Measurements from ENCODE around the gene TRIM28. TPM values are rescaled to one million over a fixed set of nuclear protein-coding genes. Genes with fewer than 3 reads are reported as not detected.
"Not testable (repeated sequence)": the region's sequence is repeated elsewhere in the genome, so short reads cannot be mapped to it uniquely, and the experiment has no call there.

TRIM28 gene
- total RNA-seq, 2 experiments from 2014 or later: 481 to 758 TPM

DNA sequence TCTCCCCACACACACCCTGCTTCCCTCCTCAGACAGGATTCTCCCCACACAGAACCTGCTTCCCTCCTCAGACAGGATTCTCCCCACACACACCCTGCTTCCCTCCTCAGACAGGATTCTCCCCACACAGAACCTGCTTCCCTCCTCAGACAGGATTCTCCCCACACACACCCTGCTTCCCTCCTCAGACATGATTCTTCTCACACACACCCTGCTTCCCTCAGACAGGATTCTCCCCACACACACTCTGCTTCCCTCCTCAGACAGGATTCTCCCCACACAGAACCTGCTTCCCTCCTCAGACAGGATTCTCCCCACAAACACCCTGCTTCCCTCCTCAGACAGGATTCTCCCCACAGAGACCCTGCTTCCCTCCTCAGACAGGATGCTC, 4.7 kb upstream of the TRIM28 start:
- H3K36me3 Mint-ChIP-seq (ENCODE audit: low read depth); POLR2A ChIA-PET; H3K9me3 Mint-ChIP-seq (ENCODE audit: low read depth); intact Hi-C loops (cut with DNase I, micrococcal nuclease); ATAC-seq; H3K27me3 Mint-ChIP-seq; CTCF ChIA-PET; H3K27ac Mint-ChIP-seq; DNase-seq: not testable (repeated sequence)
- peaks cover 18% of the 10 kb centered on the region for H3K4me1 Mint-ChIP-seq
- peak overlapping the region; percentile 73 for H3K4me3 Mint-ChIP-seq

DNA sequence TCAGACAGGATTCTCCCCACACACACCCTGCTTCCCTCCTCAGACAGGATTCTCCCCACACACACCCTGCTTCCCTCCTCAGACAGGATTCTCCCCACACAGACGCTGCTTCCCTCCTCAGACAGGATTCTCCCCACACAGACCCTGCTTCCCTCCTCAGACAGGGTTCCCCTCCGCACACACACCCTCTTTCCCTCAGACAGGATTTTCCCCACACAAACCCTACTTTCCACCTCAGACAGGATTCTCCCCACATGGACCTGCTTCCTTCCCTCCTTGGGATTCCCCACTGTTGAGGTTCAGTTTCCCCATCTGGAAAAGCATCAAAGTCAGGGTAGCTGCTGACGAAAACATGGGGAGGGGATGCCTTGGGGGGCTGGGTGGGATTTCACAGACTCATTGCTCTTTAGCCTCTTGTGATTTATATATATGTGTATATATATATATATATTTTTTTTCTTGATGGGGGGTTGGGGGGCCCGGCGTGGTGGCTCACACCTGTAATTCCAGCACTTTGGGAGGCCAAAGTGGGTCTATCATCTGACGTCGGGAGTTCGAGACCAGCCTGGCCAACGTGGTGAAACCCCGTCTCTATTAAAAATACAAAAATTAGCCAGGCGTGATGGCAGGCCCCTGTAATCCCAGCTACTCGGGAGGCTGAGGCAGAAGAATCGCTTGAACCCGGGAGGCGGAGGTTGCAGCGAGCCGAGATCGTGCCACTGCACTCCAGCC, 1.1 kb upstream of the TRIM28 start:
- DNase-seq; H3K9me3 Mint-ChIP-seq (ENCODE audit: low read depth); H3K4me3 Mint-ChIP-seq; intact Hi-C loops (cut with DNase I, micrococcal nuclease); H3K27me3 Mint-ChIP-seq; H3K27ac Mint-ChIP-seq; ATAC-seq: not testable (repeated sequence)
- H3K36me3 Mint-ChIP-seq (ENCODE audit: low read depth): peaks cover 30% of the 10 kb centered on the region
- CTCF ChIA-PET: interaction anchor here (1.5 to 1.9 kb wide), 2 partner anchors 12 to 22 kb away, joined by 6 to 26 read pairs; partner anchors contain the start of genes CHMP2A and ZBTB45
- H3K4me1 Mint-ChIP-seq: peaks cover 36% of the 10 kb centered on the region
- POLR2A ChIA-PET: interaction anchor here (1.4 to 2.9 kb wide), 2 partner anchors 11 to 19 kb away, joined by 6 to 41 read pairs; partner anchors contain the start of gene CHMP2A

DNA sequence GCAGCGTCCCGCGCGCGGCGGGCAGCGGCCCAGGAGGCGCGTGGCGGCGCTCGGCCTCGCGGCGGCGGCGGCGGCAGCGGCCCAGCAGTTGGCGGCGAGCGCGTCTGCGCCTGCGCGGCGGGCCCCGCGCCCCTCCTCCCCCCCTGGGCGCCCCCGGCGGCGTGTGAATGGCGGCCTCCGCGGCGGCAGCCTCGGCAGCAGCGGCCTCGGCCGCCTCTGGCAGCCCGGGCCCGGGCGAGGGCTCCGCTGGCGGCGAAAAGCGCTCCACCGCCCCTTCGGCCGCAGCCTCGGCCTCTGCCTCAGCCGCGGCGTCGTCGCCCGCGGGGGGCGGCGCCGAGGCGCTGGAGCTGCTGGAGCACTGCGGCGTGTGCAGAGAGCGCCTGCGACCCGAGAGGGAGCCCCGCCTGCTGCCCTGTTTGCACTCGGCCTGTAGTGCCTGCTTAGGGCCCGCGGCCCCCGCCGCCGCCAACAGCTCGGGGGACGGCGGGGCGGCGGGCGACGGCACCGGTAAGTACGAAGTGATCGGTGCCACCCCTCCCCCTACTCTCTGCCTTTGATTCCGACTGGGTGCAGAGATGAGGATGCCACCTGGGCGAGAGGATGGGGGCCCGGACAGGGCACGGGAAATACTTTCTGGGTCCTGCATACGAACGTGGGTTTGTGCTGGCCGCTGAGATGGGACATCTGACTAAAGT, 874 bp downstream of the TRIM28 start:
- no peaks in the 10 kb centered on the region for H3K27me3 Mint-ChIP-seq
- H3K36me3 Mint-ChIP-seq (ENCODE audit: low read depth): peaks cover 47% of the 10 kb centered on the region
- ChIA-PET POLR2A (interaction anchor here (0.6 to 3.5 kb wide), 7 partner anchors 9 to 775 kb away, joined by 3 to 41 read pairs (median 6); partner anchors contain the start of genes CHMP2A, UBE2M, ZBTB45 and ZNF586), CTCF (interaction anchor here (1.5 to 1.9 kb wide), 2 partner anchors 10 to 24 kb away, joined by 6 to 26 read pairs; partner anchors contain the start of genes CHMP2A and ZBTB45)
- peak overlapping the region; percentile 93 for H3K27ac Mint-ChIP-seq
- peak overlapping the region; percentile 96 for H3K4me3 Mint-ChIP-seq
- intact Hi-C loops (cut with DNase I, micrococcal nuclease): loop anchor here (1.0 to 2.0 kb wide), 11 partner anchors 10 to 361 kb away; partner anchors contain the start of genes MZF1 (in 2 of the 2), ZBTB45 (in 2 of the 2), CHMP2A (in 1 of the 2) and ERVK3-1 (in 1 of the 2)
- DNase-seq (peak; percentile 85), ATAC-seq (peak; percentile 34)
- H3K9me3 Mint-ChIP-seq (ENCODE audit: low read depth): no peaks in the 10 kb centered on the region
- H3K4me1 Mint-ChIP-seq: peaks cover 32% of the 10 kb centered on the region

DNA sequence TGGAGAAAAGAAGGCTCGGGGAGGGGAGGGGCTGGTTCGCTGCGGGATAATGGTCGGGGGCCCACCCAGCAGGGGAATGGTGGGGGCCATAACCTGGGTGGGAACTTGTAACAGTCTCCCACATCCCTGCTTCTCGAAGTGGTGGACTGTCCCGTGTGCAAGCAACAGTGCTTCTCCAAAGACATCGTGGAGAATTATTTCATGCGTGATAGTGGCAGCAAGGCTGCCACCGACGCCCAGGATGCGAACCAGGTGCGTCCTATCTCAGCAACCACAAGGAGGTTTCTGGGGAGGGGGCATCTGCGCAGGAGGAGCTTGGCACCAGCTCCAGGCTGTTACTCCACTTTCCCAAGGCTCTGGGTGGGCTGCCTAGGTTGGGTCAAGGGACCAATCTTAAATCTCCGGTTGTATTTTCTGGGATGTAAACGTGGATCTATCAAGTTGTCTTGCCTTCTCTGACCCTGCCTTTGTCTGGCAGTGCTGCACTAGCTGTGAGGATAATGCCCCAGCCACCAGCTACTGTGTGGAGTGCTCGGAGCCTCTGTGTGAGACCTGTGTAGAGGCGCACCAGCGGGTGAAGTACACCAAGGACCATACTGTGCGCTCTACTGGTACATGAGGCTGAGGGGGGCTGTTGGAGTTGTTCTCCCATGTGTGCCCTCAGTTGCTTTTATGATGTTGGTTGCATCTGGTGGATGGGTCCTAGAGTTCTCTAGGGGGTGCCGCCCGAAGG, 1.6 kb downstream of the TRIM28 start:
- no peak for ATAC-seq
- peak overlapping the region; percentile 96 for H3K4me3 Mint-ChIP-seq
- DNase-seq: no peak
- peaks cover 53% of the 10 kb centered on the region for H3K36me3 Mint-ChIP-seq (ENCODE audit: low read depth)
- CTCF ChIA-PET: interaction anchor here (0.9 kb wide), 1 partner anchor 10 kb away, joined by 4 read pairs; no protein-coding TSS in a partner anchor
- intact Hi-C loops (cut with DNase I, micrococcal nuclease): loop anchor here in 1 of 2 experiments (1.0 to 2.0 kb wide), 2 partner anchors 9 to 13 kb away; partner anchors contain the start of gene UBE2M
- peaks cover 34% of the 10 kb centered on the region for H3K4me1 Mint-ChIP-seq
- no peaks in the 10 kb centered on the region for H3K9me3 Mint-ChIP-seq (ENCODE audit: low read depth)
- no peaks in the 10 kb centered on the region for H3K27me3 Mint-ChIP-seq
- POLR2A ChIA-PET: interaction anchor here (2.3 to 3.5 kb wide), 3 partner anchors 9 to 26 kb away, joined by 12 to 41 read pairs (median 18); partner anchors contain the start of genes CHMP2A and ZBTB45
- peak overlapping the region; percentile 93 for H3K27ac Mint-ChIP-seq

DNA sequence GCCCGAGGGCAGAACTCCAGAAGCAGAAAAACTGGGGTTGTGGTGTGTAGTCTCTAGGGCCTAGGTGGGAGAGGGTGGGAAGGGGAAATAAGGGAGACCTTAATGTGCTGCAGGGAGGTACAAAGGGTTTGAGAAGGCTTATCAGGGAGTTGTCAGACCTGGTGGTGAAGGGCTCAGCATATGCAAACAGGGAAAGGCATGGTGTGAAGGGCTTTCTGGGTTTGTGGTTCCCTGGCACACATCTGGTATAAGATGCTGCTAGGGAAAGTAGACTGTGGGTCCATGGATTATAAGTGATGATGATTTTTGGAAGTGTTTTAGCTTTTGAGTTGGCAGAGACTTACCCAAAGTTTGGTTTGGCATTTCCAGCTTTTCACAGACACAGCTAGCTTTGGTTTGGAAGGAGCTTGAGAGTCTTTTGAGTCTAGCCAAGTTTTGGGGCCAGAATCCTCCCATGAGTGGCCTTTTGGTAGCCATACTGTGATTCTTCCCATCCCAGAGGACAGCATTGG, 2.2 kb downstream of the TRIM28 start:
- no peaks in the 10 kb centered on the region for H3K9me3 Mint-ChIP-seq (ENCODE audit: low read depth)
- ChIA-PET CTCF (interaction anchor here (0.9 to 1.0 kb wide), 2 partner anchors 9 to 31 kb away, joined by 4 read pairs; no protein-coding TSS in a partner anchor), POLR2A (interaction anchor here (0.6 to 3.5 kb wide), 3 partner anchors 8 to 156 kb away, joined by 10 to 41 read pairs (median 18); partner anchors contain the start of genes CHMP2A and ZBTB45)
- peaks cover 59% of the 10 kb centered on the region for H3K36me3 Mint-ChIP-seq (ENCODE audit: low read depth)
- H3K4me3 Mint-ChIP-seq: peak overlapping the region; percentile 96
- ATAC-seq: no peak
- no peaks in the 10 kb centered on the region for H3K27me3 Mint-ChIP-seq
- DNase-seq: no peak
- intact Hi-C loops (cut with DNase I, micrococcal nuclease): no loop called here
- H3K4me1 Mint-ChIP-seq: peaks cover 35% of the 10 kb centered on the region
- H3K27ac Mint-ChIP-seq: peak overlapping the region; percentile 93

DNA sequence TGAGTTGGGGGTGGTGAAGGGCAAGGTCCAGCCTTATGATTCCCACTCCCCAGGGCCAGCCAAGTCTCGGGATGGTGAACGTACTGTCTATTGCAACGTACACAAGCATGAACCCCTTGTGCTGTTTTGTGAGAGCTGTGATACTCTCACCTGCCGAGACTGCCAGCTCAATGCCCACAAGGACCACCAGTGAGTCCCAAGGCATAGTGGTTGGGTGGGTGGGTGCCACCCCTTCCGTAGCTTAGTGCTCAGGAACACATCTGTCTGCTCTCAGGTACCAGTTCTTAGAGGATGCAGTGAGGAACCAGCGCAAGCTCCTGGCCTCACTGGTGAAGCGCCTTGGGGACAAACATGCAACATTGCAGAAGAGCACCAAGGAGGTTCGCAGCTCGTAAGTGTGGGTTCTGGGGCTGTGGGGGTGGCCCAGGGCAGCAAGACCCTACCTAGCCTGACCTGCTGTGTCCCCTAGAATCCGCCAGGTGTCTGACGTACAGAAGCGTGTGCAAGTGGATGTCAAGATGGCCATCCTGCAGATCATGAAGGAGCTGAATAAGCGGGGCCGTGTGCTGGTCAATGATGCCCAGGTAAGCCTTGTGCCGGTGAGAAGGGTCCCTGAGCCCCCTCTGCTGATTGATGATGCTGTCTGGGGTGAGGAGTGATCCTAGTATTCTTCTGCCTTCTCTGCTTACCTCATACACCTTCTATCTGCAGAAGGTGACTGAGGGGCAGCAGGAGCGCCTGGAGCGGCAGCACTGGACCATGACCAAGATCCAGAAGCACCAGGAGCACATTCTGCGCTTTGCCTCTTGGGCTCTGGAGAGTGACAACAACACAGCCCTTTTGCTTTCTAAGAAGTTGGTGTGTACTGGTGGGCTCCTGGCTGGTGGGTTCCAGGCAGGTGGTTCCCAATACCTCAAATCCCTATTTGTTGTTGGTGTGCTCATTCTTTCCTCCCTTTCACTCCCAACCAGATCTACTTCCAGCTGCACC, 3.8 kb downstream of the TRIM28 start:
- intact Hi-C loops (cut with DNase I, micrococcal nuclease): no loop called here
- no peaks in the 10 kb centered on the region for H3K27me3 Mint-ChIP-seq
- POLR2A ChIA-PET: interaction anchor here (1.0 kb wide), 1 partner anchor 12 kb away, joined by 5 read pairs; no protein-coding TSS in a partner anchor
- CTCF ChIA-PET: no interaction called here
- H3K4me3 Mint-ChIP-seq: no peak overlapping the region
- peaks cover 73% of the 10 kb centered on the region for H3K36me3 Mint-ChIP-seq (ENCODE audit: low read depth)
- ATAC-seq: no peak
- peaks cover 37% of the 10 kb centered on the region for H3K4me1 Mint-ChIP-seq
- peak overlapping the region; percentile 51 for H3K27ac Mint-ChIP-seq
- H3K9me3 Mint-ChIP-seq (ENCODE audit: low read depth): no peaks in the 10 kb centered on the region
- DNase-seq: no peak

DNA sequence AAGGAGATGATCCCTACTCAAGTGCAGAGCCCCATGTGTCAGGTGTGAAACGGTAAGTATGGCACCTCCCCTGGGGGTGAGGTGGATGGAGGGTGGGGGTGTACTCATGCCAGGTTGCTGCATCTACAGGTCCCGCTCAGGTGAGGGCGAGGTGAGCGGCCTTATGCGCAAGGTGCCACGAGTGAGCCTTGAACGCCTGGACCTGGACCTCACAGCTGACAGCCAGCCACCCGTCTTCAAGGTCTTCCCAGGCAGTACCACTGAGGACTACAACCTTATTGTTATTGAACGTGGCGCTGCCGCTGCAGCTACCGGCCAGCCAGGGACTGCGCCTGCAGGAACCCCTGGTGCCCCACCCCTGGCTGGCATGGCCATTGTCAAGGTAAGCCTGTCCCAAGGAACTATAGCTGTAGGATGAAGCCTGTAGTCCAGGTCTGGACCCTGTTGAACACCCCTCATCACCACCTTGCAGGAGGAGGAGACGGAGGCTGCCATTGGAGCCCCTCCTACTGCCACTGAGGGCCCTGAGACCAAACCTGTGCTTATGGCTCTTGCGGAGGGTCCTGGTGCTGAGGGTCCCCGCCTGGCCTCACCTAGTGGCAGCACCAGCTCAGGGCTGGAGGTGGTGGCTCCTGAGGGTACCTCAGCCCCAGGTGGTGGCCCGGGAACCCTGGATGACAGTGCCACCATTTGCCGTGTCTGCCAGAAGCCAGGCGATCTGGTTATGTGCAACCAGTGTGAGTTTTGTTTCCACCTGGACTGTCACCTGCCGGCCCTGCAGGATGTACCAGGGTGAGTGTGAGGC, 5.2 kb downstream of the TRIM28 start:
- DNase-seq (no peak), ATAC-seq (no peak)
- H3K4me1 Mint-ChIP-seq: peaks cover 40% of the 10 kb centered on the region
- no peaks in the 10 kb centered on the region for H3K27me3 Mint-ChIP-seq
- H3K4me3 Mint-ChIP-seq: no peak overlapping the region
- ChIA-PET CTCF (no interaction called here), POLR2A (interaction anchor here (0.6 kb wide), 1 partner anchor 173 kb away, joined by 6 read pairs; no protein-coding TSS in a partner anchor)
- intact Hi-C loops (cut with DNase I, micrococcal nuclease): no loop called here
- no peak overlapping the region for H3K27ac Mint-ChIP-seq
- no peaks in the 10 kb centered on the region for H3K9me3 Mint-ChIP-seq (ENCODE audit: low read depth)
- peaks cover 83% of the 10 kb centered on the region for H3K36me3 Mint-ChIP-seq (ENCODE audit: low read depth)

DNA sequence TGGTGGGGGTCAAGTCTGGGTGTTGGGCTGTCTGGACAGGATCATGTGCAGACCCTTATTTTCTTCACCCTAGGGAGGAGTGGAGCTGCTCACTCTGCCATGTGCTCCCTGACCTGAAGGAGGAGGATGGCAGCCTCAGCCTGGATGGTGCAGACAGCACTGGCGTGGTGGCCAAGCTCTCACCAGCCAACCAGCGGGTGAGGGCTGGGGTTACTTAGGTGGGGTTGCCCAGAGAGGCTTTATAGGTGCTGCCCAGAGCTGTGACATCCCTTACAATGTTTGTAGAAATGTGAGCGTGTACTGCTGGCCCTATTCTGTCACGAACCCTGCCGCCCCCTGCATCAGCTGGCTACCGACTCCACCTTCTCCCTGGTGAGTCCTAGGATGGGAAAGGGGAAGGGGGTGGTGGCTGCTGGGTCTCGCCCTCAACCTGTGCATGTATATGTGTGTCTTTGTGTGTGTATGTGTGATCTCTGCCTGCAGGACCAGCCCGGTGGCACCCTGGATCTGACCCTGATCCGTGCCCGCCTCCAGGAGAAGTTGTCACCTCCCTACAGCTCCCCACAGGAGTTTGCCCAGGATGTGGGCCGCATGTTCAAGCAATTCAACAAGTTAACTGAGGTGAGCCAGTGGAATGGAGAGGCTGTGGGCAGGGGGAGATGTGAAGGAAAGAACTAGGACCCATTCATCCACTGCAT, 5.9 kb downstream of the TRIM28 start:
- no peak overlapping the region for H3K27ac Mint-ChIP-seq
- no peaks in the 10 kb centered on the region for H3K27me3 Mint-ChIP-seq
- ChIA-PET CTCF (interaction anchor here (1.5 kb wide), 1 partner anchor 9 kb away, joined by 4 read pairs; the partner anchor contains the start of gene UBE2M), POLR2A (interaction anchor here (0.6 kb wide), 1 partner anchor 174 kb away, joined by 6 read pairs; no protein-coding TSS in a partner anchor)
- peaks cover 42% of the 10 kb centered on the region for H3K4me1 Mint-ChIP-seq
- DNase-seq: no peak
- no peak for ATAC-seq
- intact Hi-C loops (cut with DNase I, micrococcal nuclease): no loop called here
- H3K4me3 Mint-ChIP-seq: no peak overlapping the region
- peaks cover 88% of the 10 kb centered on the region for H3K36me3 Mint-ChIP-seq (ENCODE audit: low read depth)
- no peaks in the 10 kb centered on the region for H3K9me3 Mint-ChIP-seq (ENCODE audit: low read depth)
